Spinal cord (tissue), 10 donors: ENCODE measurements around the gene INTS12. TPM values are rescaled to one million over a fixed set of nuclear protein-coding genes. Genes with fewer than 3 reads are reported as not detected.

Experiments used
- DNase-seq, 6 donors: peaks; one replicate each; pipeline versions ENCODE4 v3.0.0 to v3.0.0-alpha.2; 2013 to 2015; ENCODE audit warnings: low spot score in 6 of 6, low read depth in 4 of 6
- H3K27ac ChIP-seq: one replicate; pipeline ENCODE4 v1.5.1; 2013; ENCODE audit warnings: low read depth, low read length, control low read depth
- H3K27me3 ChIP-seq: one replicate; pipeline ENCODE4 v1.6.1; 2013; ENCODE audit warnings: low read length; ENCODE audit not compliant: control insufficient read depth, insufficient read depth
- H3K36me3 ChIP-seq: one replicate; pipeline ENCODE4 v1.6.1; 2013; ENCODE audit warnings: low read length; ENCODE audit not compliant: control insufficient read depth, insufficient read depth
- H3K4me1 ChIP-seq: one replicate; pipeline ENCODE4 v1.6.1; 2013; ENCODE audit warnings: low read length; ENCODE audit not compliant: control insufficient read depth, insufficient read depth
- H3K4me3 ChIP-seq: one replicate; pipeline ENCODE4 v1.5.1; 2013; ENCODE audit warnings: low read depth, low read length, control low read depth
- H3K9me3 ChIP-seq: one replicate; pipeline ENCODE4 v1.6.1; 2013; ENCODE audit warnings: low read length; ENCODE audit not compliant: control insufficient read depth, insufficient read depth
- WGBS: methylation state at CpG from one replicate; pipeline ENCODE4 v1.1.5; 2013; ENCODE audit warnings: missing lambda C conversion rate; ENCODE audit not compliant: insufficient coverage; 5-methylcytosine and 5-hydroxymethylcytosine counted together
- polyA plus RNA-seq, 2 donors: library from polyadenylated mRNA; unstranded; fragments of 120-200 nt; gene quantifications; one replicate each; pipeline ENCODE4 v1.2.1, GENCODE V29; 2013; ENCODE audit not compliant: insufficient read length in 2 of 2
- total RNA-seq, 2 donors: library from RNA; depleted of rRNA in 1 of 2; stranded (reverse); fragments of 120-200 nt in 1 of 2; fragments of >200 nt in 1 of 2; gene quantifications; one replicate each; pipeline versions ENCODE4 v1.2.3 to v1.2.4, GENCODE V29; 2013 to 2014
- donor health status: healthy.

INTS12 gene
- total and polyA plus RNA-seq, 4 donors, result 21.2 to 31.3 (median 27.7) TPM

GRCh38 chr4:105662935-105663675 lies 45.4 kb downstream of the INTS12 start:
- WGBS, result no CpG with 5 or more reads among the region's 2 CpGs

GRCh38 chr4:105661028-105661427 lies 47.5 kb downstream of the INTS12 start:
- no peaks in the 10 kb centered on the region for H3K9me3 ChIP-seq
- H3K36me3 ChIP-seq, result no peaks in the 10 kb centered on the region
- no peaks in the 10 kb centered on the region for H3K27me3 ChIP-seq
- DNase-seq, result no peak
- WGBS, result no CpG with 5 or more reads among the region's 3 CpGs
- H3K27ac ChIP-seq, result no peak overlapping the region
- H3K4me1 ChIP-seq, result no peaks in the 10 kb centered on the region
- no peak overlapping the region for H3K4me3 ChIP-seq

More at GRCh38 chr4:105662935-105663675, 45.4 kb downstream of the INTS12 start:
- no peak overlapping the region for H3K4me3 ChIP-seq
- no peaks in the 10 kb centered on the region for H3K27me3 ChIP-seq
- H3K27ac ChIP-seq, result no peak overlapping the region
- H3K9me3 ChIP-seq, result no peaks in the 10 kb centered on the region
- no peak for DNase-seq
- H3K4me1 ChIP-seq, result no peaks in the 10 kb centered on the region
- H3K36me3 ChIP-seq, result no peaks in the 10 kb centered on the region

GRCh38 chr4:105659190-105659589 lies 49.3 kb downstream of the INTS12 start:
- H3K4me3 ChIP-seq, result no peak overlapping the region
- no peaks in the 10 kb centered on the region for H3K36me3 ChIP-seq
- H3K27ac ChIP-seq, result no peak overlapping the region
- WGBS, result 84% methylated on average over 3 of the region's 6 CpGs
- no peaks in the 10 kb centered on the region for H3K27me3 ChIP-seq
- no peak for DNase-seq
- no peaks in the 10 kb centered on the region for H3K4me1 ChIP-seq
- no peaks in the 10 kb centered on the region for H3K9me3 ChIP-seq

- DNase-seq, result no peak
- no peaks in the 10 kb centered on the region for H3K36me3 ChIP-seq
- H3K9me3 ChIP-seq, result no peaks in the 10 kb centered on the region
- H3K27ac ChIP-seq, result no peak overlapping the region
- H3K4me1 ChIP-seq, result no peaks in the 10 kb centered on the region
- no peak overlapping the region for H3K4me3 ChIP-seq
- H3K27me3 ChIP-seq, result no peaks in the 10 kb centered on the region
Observed at GRCh38 chr4:105657117-105657765, 51.2 kb downstream of the INTS12 start.

- Histone ChIP-seq H3K9me3 (no peaks in the 10 kb centered on the region), H3K4me1 (no peaks in the 10 kb centered on the region), H3K36me3 (no peaks in the 10 kb centered on the region), H3K27me3 (no peaks in the 10 kb centered on the region), H3K4me3 (no peak overlapping the region), H3K27ac (no peak overlapping the region)
- DNase-seq, result no peak
- no CpG with 5 or more reads among the region's 4 CpGs for WGBS
Observed at GRCh38 chr4:105652286-105652888, 56.1 kb downstream of the INTS12 start.

- no peaks in the 10 kb centered on the region for H3K36me3 ChIP-seq
- H3K4me1 ChIP-seq, result no peaks in the 10 kb centered on the region
- no peaks in the 10 kb centered on the region for H3K9me3 ChIP-seq
- H3K27ac ChIP-seq, result no peak overlapping the region
- no peak for DNase-seq
- H3K4me3 ChIP-seq, result no peak overlapping the region
- H3K27me3 ChIP-seq, result no peaks in the 10 kb centered on the region
Observed at GRCh38 chr4:105651884-105652283, 56.6 kb downstream of the INTS12 start.

- WGBS, result no CpG with 5 or more reads among the region's 1 CpG
- no peak for DNase-seq
- no peaks in the 10 kb centered on the region for H3K36me3 ChIP-seq
- H3K27ac ChIP-seq, result no peak overlapping the region
- no peaks in the 10 kb centered on the region for H3K27me3 ChIP-seq
- no peaks in the 10 kb centered on the region for H3K4me1 ChIP-seq
- no peaks in the 10 kb centered on the region for H3K9me3 ChIP-seq
- H3K4me3 ChIP-seq, result no peak overlapping the region
Observed at GRCh38 chr4:105650190-105650589, 58.3 kb downstream of the INTS12 start.

GRCh38 chr4:105645440-105645839 lies 63.0 kb downstream of the INTS12 start:
- WGBS, result 78% methylated on average over 1 of the region's 1 CpG
- H3K9me3 ChIP-seq, result no peaks in the 10 kb centered on the region
- H3K4me3 ChIP-seq, result no peak overlapping the region
- DNase-seq, result no peak
- no peaks in the 10 kb centered on the region for H3K27me3 ChIP-seq
- H3K4me1 ChIP-seq, result no peaks in the 10 kb centered on the region
- no peaks in the 10 kb centered on the region for H3K36me3 ChIP-seq
- H3K27ac ChIP-seq, result no peak overlapping the region

GRCh38 chr4:105644257-105644656 lies 64.2 kb downstream of the INTS12 start:
- no peaks in the 10 kb centered on the region for H3K4me1 ChIP-seq
- H3K27ac ChIP-seq, result no peak overlapping the region
- H3K4me3 ChIP-seq, result no peak overlapping the region
- H3K36me3 ChIP-seq, result no peaks in the 10 kb centered on the region
- WGBS, result 19% methylated on average over 2 of the region's 2 CpGs
- no peaks in the 10 kb centered on the region for H3K9me3 ChIP-seq
- peak in 3 of 6 donors; percentile 43 to 83 (median 54) for DNase-seq
- H3K27me3 ChIP-seq, result no peaks in the 10 kb centered on the region

GRCh38 chr4:105641845-105642244 lies 66.6 kb downstream of the INTS12 start:
- Histone ChIP-seq H3K4me1 (no peaks in the 10 kb centered on the region), H3K36me3 (no peaks in the 10 kb centered on the region), H3K4me3 (no peak overlapping the region), H3K9me3 (no peaks in the 10 kb centered on the region), H3K27me3 (no peaks in the 10 kb centered on the region), H3K27ac (no peak overlapping the region)
- no CpG with 5 or more reads among the region's 4 CpGs for WGBS
- DNase-seq, result peak in 1 of 6 donors; percentile 50
